ENCODE measurements around the gene CA12. TPM values are rescaled to one million over a fixed set of nuclear protein-coding genes. Genes with fewer than 3 reads are reported as not detected.

CA12 gene
- total and polyA plus RNA-seq, 2 of the 8 experiments (the other 6 are each of a cell fraction or from before 2014, with no cell fraction given): 4.7 to 4.9 TPM

DNA sequence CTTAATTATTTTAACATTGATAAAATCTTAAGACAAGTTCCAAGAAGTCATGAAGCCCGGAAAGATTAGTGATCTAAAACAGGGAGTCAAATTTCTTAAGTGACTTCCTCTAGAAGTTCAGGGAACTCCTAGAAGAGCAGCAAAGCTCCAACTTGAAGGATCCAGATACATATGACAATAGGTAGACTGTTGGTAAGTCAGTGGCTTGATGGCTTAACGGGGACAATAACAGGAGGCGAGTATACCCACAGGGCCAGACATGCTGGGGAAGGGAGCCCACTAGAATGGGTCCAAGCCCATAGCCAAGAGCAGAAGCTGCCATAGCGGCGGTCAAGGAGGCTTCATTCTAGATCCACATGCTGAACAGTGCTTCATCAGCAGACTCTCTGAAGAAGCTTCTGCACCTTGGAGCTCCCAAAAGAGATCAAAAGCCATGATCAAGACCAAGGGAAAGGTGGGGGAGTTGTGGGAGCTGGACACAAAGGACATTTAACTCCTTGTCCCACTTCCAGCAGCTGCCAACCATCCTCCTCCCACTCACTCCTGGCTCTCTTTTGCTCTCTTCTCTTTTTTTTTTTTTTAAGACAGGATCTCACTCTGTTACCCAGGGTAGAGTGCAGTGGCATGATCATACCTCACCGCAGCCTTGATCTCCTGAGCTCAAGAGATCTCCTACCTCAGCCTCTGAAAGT is 10.2 kb upstream of the CA12 start (continued):
- no peak for TF ChIP-seq POLR2A (IDR thresholded peaks at IDR 0.05; ENCODE audit: control extremely low read depth in 1 of 2, low read depth in 2 of 2, low read length in 2 of 2)
